ENCODE data around the gene NLK.

DNA sequence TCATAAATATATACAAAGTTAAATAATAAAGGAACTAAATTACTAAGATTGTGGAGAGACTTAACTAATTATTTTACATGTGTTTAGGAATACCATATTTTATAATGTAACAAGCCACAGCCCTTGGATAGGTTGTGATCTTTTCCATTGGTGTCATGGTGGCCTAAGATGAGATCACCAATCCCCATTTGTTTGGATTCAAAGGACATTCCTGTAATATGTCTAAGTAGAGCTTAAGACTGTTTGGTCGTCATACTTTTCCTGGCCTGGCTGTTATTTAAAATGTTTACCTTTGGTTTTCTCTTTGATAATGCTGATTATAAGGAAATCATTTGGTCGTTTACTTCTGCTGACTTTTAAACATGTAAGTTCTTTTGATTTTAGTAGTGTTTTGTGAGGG, 118.1 kb downstream of the NLK start:
- TF ChIP-seq CTCF (IDR thresholded peaks at IDR 0.05) (no peak), POLR2A (IDR thresholded peaks at IDR 0.05) (no peak)

Measured in tibial nerve (tissue), 3 donors.